DND-41 (cell line): ENCODE data around the gene SECISBP2.

Experiments used
- ATAC-seq: fragments of 200-7000 bp; cut with Tn5 transposase; 3 replicates; pipeline ENCODE4 v1.9.1; 2021; ENCODE audit warnings: low read depth; ENCODE audit not compliant: insufficient read depth
- DNase-seq: peaks from one replicate; pipeline ENCODE4 v3.0.0-alpha.2; 2020
- H2AFZ ChIP-seq: 2 replicates; pipeline ENCODE4 v1.6.0; 2012; ENCODE audit warnings: low read depth, low read length
- H3K27ac ChIP-seq: 2 replicates; pipeline ENCODE4 v1.5.1; 2012; ENCODE audit warnings: low read length, inconsistent platforms
- H3K27me3 ChIP-seq: fragments of 200-600 bp; sonication (generic); 2 replicates; pipeline ENCODE4 v1.6.0; 2012; ENCODE audit warnings: low read length, mild to moderate bottlenecking, inconsistent platforms; ENCODE audit not compliant: insufficient read depth, poor library complexity
- H3K36me3 ChIP-seq: 2 replicates; pipeline ENCODE4 v1.5.1; 2012; ENCODE audit warnings: low read length, inconsistent platforms; ENCODE audit not compliant: insufficient read depth
- H3K4me1 ChIP-seq: 2 replicates; pipeline ENCODE4 v1.5.1; 2012; ENCODE audit warnings: mild to moderate bottlenecking, low read length; ENCODE audit not compliant: insufficient read depth
- H3K4me2 ChIP-seq: 2 replicates; pipeline ENCODE4 v1.6.0; 2012; ENCODE audit warnings: mild to moderate bottlenecking, moderate library complexity, low read length, inconsistent platforms; ENCODE audit not compliant: insufficient read depth
- H3K4me3 ChIP-seq, 2 experiments: fragments of 200-600 bp in 1 of 2; shearing (Covaris generic) in 1 of 2; 2 replicates each; pipeline ENCODE4 v1.5.1; 2012 to 2016; ENCODE audit warnings: inconsistent platforms in 2 of 2, low read length in 2 of 2, mild to moderate bottlenecking in 2 of 2, low read depth in 1 of 2, moderate library complexity in 1 of 2
- H3K79me2 ChIP-seq: 2 replicates; pipeline ENCODE4 v1.6.0; 2012; ENCODE audit warnings: low read length, inconsistent platforms; ENCODE audit not compliant: insufficient read depth
- H3K9ac ChIP-seq: 2 replicates; pipeline ENCODE4 v1.6.0; 2012; ENCODE audit warnings: low read depth, mild to moderate bottlenecking, inconsistent platforms, low read length, moderate library complexity
- H3K9me3 ChIP-seq: 2 replicates; pipeline ENCODE4 v1.5.1; 2012; ENCODE audit warnings: low read length, moderate library complexity, mild to moderate bottlenecking, inconsistent platforms; ENCODE audit not compliant: insufficient read depth, severe bottlenecking
- H4K20me1 ChIP-seq: 2 replicates; pipeline ENCODE4 v1.6.0; 2012; ENCODE audit warnings: low read length; ENCODE audit not compliant: insufficient read depth
- CTCF ChIP-seq: IDR thresholded peaks from 2 replicates; pipeline ENCODE4 v1.5.1; 2012; ENCODE audit warnings: borderline replicate concordance, low read length, moderate library complexity, mild to moderate bottlenecking; ENCODE audit not compliant: poor library complexity, severe bottlenecking; ENCODE audit errors: extremely low read depth
- EZH2 ChIP-seq: IDR thresholded peaks from 3 replicates; pipeline ENCODE4 v1.6.1; 2012; ENCODE audit warnings: borderline replicate concordance, low read depth, mild to moderate bottlenecking, moderate library complexity, low read length, inconsistent platforms; ENCODE audit not compliant: severe bottlenecking

SECISBP2 gene

DNA sequence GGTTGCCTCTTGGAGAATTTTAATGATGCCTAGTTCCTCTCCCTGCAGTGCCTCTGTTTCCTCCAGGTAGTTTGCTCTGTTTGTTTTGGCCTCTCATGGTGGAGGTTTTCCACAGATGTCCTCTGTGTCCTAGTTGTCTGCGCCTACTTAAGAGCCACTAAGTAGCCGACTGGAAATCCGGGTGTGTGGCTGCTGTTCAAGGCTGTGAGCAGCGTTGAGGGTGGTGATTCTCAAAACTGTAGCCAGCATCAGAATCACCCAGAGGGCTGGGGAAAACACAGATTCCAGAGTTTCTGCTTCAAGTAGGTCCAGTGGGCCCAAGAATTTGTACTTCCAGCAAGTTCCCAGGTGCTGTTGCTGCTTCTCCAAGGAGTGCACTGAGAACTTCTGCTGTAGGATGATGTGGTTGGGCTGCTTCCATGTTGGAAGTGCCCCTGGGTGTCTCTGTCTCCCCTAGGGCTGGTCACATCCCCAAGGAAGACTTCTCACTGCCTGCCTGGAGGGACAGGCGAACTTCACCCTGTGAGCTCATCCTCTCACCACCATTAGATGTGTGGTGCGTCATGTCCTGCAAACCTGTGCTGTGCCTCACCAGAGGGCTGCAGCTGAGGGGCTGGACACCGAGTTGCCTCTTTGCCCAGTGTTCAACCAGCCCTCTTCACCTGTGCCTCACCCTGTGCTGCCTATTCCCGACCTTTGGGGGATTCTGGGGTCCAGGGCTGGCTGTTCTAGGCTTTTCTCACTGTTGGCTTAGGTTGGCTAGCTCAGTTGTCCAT lies 34.8 kb downstream of the SECISBP2 start:
- H2AFZ ChIP-seq = no peak overlapping the region
- H3K27me3 ChIP-seq = no peaks in the 10 kb centered on the region
- H4K20me1 ChIP-seq = 0 out of 2 replicates have a peak, but pooled peaks cover 7% of the 10 kb centered on the region
- H3K9ac ChIP-seq = no peak overlapping the region
- ATAC-seq (no peak), DNase-seq (no peak)
- no peaks in the 10 kb centered on the region for H3K9me3 ChIP-seq
- no peak overlapping the region for H3K4me2 ChIP-seq
- no peak overlapping the region for H3K4me3 ChIP-seq
- peaks cover 2% of the 10 kb centered on the region; the same call in 1 of the 2 replicates for H3K79me2 ChIP-seq
- H3K4me1 ChIP-seq = no peaks in the 10 kb centered on the region
- peaks cover 96% of the 10 kb centered on the region for H3K36me3 ChIP-seq
- TF ChIP-seq CTCF (no peak), EZH2 (no peak)
- H3K27ac ChIP-seq = no peak overlapping the region

DNA sequence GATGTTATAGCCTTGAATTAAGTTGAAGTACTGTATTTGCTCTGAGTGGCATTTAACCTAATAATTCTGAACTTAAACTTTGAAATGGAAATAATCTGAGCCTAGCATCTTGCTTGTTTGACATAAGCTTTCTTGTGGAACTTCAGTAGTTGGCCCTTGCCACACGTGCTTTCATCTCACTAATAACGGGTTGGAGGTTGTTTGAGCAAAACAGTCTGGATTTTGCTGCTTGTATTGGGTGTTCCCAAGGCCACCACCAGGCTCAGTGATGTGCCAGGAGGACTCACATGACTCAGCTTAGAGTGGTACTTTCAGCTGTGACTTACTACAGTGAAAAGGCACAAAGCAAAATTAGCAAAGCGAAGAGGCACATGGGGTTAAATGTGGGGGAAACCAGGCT lies 35.7 kb downstream of the SECISBP2 start:
- no peaks in the 10 kb centered on the region for H3K9me3 ChIP-seq
- H3K4me2 ChIP-seq = no peak overlapping the region
- ATAC-seq (no peak), DNase-seq (no peak)
- no peak overlapping the region for H3K4me3 ChIP-seq
- no peaks in the 10 kb centered on the region for H3K27me3 ChIP-seq
- no peak for TF ChIP-seq CTCF
- TF ChIP-seq EZH2 = no peak
- 0 out of 2 replicates have a peak, but pooled peaks cover 7% of the 10 kb centered on the region for H4K20me1 ChIP-seq
- H3K79me2 ChIP-seq = peaks cover 2% of the 10 kb centered on the region; the same call in 1 of the 2 replicates
- no peak overlapping the region for H3K9ac ChIP-seq
- no peaks in the 10 kb centered on the region for H3K4me1 ChIP-seq
- no peak overlapping the region for H3K27ac ChIP-seq
- H2AFZ ChIP-seq = no peak overlapping the region
- H3K36me3 ChIP-seq = peaks cover 96% of the 10 kb centered on the region

- H3K27me3 ChIP-seq = no peaks in the 10 kb centered on the region
- no peaks in the 10 kb centered on the region for H3K4me1 ChIP-seq
- TF ChIP-seq EZH2 (no peak), CTCF (no peak)
- no peak overlapping the region for H3K4me3 ChIP-seq
- H3K36me3 ChIP-seq = peaks cover 95% of the 10 kb centered on the region
- H3K79me2 ChIP-seq = peaks cover 2% of the 10 kb centered on the region; the same call in 1 of the 2 replicates
- ATAC-seq (no peak), DNase-seq (no peak)
- H3K9ac ChIP-seq = no peak overlapping the region
- H3K9me3 ChIP-seq = no peaks in the 10 kb centered on the region
- H4K20me1 ChIP-seq = 0 out of 2 replicates have a peak, but pooled peaks cover 7% of the 10 kb centered on the region
- H2AFZ ChIP-seq = no peak overlapping the region
- H3K4me2 ChIP-seq = no peak overlapping the region
- H3K27ac ChIP-seq = no peak overlapping the region
These were observed 36.2 kb downstream of the SECISBP2 start for GRCh38 chr9:89354471-89354870.
